HG03575 (cell line): ENCODE results near the gene PLEKHF1.
"Not testable (repeated sequence)": the region's sequence is repeated elsewhere in the genome, so short reads cannot be mapped to it uniquely, and the experiment has no call there.

Source experiments
- ATAC-seq: cut with Tn5 transposase; IDR thresholded peaks from one replicate; pipeline ENCODE4 v1.9.1; 2021; ENCODE audit not compliant: unreplicated experiment, insufficient number of reproducible peaks, low FRiP score; ENCODE audit errors: extremely low read depth

The PLEKHF1 gene

DNA sequence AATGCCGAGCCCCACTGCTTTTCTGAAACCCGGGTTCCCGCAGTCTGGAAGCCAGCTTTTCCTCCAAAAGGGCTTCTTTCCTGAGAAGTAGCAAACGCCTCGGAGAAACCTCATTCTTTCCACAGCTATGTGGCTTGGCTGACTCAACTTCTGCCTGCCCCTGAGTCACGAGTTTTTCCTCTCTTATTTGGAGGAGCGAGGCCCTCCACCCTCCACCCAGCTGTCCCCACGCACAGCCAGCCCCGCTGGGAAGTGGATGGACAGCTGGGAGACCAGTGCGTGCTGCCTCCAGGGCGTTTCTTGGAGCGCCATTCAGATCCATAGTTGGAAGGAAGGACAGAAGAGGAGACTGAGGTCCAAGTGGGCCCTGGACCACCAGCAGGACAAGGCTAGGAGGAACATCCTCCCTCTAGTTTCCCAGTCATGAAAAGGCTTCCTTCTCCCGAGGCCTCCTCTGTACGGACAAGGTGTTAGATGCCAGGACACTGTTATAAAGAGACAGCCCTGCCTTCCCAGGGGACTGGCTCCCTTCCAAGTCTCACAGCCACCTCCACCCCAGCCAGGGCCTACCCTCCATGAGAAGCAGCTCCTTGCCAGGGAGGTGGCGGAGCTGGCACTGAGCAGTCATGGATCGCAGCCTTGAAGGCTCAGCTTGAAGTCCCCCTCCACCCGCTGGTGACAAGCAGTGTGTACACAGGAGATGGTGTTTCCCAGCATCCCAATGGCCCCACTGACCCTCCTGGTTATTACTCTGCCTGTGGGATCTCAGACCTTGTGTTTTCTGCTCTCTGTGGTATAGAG lies 2.5 kb upstream of the PLEKHF1 start:
- ATAC-seq = no peak

DNA sequence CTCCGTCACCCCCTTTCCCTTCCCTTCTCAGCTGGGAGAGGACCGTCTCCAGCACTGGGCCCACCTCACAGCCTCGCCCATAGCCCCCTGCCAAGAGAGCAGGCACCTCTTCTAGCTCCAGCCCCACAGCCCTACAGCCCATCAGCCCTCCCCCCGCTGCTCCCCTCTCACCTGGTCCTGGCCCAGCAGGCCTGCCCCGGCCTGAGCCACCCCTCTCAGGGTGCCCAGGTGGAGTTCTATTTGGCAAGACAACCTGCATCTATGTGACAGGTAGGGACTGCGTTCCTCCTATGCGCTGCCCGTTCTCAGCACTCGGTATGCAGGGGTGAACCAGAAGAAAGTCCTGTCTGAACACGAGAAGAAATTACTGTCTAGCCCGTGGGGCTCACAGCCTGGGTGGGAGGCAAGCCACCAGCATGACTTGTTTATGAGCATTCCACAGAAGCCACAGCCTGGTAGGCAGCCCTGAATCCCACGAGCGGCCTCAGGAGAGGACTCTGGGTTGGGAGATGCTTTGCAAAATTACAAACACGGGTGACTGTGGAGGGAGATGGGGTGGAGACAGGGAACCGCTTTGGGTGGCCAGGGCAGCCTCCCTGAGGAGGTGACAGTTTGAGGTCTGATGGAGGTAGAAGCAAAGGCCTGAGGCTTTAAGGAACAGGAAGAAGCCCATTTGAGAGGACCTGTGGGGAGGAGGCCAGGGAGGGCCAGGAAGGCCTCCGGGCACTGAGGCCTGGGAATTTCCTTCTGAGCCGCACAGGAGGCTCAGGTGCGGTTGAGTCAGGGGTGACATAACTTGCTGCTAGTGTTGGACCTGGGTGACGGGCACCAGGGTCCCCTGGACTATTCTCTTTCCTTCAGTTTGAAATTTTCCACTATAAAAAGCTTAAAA lies 1.2 kb upstream of the PLEKHF1 start:
- no peak for ATAC-seq

DNA sequence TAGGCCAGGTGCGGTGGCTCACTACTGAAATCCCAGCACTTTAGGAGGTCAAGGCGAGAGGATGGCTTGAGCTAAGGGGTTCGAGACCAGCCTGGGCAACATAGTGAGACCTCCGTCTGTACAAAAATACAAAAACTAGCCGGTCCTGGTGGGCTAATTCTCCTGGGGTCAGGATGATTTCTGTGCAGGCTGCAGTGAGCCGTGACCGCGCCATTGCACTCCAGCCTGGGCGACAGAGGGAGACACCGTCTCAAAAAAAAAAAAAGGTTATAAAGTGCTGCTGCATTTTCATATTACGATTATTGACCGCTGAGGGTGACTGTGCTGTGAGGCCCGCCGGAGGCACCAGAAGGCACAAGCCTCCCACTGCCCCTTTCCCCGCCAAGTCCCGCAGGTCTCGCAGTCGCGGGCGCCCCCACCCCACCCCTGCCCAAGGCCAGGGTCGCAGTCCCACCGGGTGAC lies 477 bp upstream of the PLEKHF1 start:
- peak; percentile 12 for ATAC-seq

DNA sequence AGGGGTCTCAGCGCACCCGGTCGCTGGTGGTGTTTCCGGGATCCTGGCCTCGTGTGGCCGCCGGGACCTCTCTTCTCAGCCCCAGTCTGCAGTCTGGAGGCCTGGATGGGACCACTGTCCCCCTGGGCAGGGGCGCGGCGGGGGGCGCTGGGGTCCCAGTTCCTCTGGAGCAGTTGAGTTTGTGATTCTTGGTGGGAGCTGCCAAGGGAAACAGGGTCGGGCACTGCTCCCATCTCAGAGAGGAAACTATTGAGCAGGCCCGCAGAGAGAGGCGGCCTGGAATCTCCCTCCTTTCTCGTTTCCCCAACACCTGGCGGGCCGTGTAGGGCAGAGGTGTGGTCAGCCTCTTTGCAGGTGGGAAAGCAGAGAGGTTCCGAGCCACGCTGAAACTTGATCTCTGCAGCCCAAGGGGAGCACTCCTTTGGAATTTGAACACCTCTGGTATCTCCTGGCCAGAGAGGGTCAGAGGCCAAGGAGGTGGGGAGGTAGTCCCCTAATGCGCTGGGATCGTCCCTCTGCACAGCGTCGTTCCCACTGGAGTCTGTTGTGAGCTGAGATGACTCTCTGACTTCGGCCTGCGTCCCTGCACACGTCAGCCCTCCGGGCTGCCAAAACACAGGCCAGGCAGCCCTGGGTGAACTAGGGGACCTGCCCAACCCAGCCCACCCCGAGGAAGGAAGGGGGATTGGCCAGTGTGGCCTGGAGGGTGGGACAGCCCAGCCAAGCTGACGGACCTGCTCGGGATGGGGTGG lies 741 bp downstream of the PLEKHF1 start:
- ATAC-seq = no peak

DNA sequence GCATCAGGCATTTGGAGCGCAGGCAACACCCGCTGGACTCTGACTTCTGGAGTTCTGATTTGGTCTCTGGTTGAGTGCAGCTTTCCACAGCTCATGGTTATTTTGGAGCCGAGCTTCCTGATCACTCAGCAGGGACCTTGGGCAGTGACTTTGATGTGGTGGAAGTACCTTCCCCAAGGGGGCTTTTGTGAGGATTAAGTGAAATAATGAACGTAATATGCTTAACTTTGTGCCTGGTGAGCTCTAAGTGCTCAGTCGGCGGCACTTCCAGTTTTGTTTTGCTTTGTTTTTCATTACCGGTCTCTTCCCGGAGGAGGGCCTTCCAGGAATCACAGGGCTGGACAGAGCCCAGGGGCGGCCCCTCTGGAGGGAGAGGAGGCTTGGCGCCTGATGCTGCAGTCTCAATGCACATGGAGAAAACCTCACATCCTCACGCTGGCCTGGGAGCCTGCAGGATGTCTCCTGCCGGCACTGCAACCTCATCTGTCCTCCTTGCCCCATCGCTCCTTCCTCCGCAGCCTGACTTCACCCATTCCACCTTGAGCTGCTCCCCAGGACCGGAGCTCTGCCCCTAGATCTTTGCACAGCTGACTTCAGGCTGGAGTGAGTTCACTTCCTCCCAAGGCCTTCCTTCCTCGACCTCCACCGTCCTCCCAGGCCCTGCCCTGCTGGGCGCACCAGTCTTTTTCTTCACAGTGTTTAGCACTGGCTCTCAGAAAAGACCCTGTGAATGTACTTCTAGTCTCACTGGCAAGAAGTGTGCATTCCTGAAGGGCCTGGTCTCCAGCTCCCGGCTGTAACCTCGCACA lies 1.5 kb downstream of the PLEKHF1 start:
- no peak for ATAC-seq

DNA sequence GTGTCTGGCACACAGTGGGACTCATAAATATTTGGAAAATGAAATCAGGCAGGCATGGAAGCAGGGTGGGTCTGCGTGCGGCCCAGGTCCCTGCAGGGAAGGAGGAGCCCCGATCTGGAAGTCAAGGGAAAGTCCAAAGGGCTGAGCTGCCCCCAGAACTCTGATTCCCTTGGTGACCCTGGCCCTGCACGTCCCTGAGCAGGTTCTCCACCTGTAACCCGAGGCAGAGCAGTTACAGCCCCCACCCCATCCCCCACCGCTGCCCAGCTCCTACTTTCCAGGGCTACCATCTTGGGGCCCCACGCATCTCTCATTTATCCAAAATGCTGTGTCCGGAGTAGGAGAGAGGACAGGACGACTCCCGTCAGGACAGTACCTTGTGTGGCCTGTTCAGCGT lies 2.1 kb downstream of the PLEKHF1 start:
- no peak for ATAC-seq

DNA sequence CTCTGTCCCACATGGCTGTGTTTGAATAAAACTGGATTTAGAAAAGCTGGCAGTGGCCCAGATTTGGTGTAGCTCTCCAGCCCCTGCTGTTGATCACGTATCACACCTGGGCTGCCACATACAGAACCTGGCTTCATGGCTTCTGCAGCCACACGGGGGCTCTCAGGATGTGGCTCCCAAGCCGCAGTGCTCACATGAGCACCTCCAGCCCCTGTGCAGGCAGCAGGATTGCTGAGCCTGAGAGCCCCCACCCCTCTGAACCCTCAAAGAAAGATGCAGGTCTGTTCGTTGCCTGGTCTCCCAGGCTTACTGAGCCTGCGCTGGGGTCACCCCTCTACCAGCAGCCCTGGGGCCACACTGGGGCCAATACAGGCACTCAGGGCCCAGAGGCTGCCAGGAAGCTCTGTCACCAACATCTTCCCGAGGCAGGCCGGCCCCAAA lies 2.7 kb downstream of the PLEKHF1 start:
- no peak for ATAC-seq

DNA sequence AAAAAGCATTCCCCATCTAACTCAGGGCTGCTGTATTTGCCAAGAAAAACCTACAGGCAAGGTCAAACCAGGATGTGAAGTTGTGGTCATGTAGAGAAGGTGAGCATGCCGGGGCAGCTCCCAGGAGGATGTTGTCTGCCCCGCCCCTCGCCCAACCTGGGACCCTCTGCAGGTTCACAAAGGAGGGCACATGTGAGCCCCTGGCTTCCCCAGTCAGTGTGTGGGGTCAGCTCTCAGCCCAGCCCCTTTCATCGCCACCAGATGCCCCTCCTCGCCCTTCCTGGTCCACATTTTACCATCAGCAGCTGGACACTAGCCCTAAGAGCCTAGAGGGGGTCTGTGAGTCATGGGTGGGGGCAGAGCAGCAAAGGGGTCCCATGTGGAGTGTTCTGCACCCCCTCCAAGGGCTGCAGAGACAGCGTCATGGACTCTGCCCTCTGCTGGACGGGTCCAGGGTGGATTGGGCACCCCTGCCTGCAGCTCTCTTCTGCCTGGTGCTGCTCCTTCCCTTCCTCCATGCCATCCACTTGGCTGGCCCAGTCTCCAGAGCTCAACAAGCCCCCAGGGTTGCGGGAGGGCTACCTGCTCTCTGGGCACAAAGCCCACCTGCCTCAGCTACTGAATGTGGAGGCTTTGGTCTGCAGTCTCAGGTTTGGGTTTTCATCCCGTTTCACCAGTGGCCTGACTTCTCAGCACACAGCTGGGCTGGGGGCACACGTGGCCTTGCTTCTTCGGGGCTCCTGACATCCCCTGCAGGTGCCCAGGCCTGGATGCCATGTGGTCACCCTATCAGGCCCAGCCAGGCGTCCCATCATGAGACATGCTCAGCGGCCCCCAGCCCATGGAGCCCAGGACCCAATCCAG lies 3.7 kb downstream of the PLEKHF1 start:
- no peak for ATAC-seq

DNA sequence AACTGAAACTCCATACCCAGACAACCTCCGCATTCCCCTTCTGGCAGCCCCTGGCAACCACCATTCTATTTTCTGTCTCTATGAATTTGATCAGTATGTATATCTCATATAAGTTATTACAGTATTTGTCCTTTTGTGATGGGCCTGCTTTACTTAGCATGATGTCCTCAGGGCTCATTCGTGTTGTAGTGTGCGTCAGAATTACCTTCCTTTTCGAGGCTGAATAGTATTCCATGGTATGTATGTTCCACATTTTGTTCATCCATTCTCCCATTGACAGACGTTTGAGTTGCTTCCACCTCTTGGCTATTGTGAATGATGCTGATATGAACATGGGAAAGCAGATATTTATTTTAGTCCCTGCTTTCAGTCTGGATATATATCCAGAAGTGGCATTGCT lies 5.0 kb downstream of the PLEKHF1 start:
- no peak for ATAC-seq

DNA sequence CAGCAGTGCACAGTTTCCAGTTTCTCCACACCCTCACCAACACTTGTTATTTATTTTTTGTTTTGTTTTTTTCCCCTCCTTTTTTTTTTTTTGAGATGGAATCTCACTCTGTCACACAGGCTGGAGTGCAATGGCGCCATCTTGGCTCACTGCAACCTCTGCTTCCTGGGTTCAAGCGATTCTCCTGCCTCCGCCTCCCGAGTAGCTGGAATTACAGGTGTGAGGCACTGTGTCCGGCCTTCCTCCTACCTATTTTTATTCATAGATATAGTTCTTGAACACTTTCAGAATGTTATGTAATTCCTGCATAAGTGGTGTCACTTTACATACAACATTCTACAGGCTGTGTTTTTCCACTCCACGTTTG lies 5.7 kb downstream of the PLEKHF1 start:
- not testable (repeated sequence) for ATAC-seq

DNA sequence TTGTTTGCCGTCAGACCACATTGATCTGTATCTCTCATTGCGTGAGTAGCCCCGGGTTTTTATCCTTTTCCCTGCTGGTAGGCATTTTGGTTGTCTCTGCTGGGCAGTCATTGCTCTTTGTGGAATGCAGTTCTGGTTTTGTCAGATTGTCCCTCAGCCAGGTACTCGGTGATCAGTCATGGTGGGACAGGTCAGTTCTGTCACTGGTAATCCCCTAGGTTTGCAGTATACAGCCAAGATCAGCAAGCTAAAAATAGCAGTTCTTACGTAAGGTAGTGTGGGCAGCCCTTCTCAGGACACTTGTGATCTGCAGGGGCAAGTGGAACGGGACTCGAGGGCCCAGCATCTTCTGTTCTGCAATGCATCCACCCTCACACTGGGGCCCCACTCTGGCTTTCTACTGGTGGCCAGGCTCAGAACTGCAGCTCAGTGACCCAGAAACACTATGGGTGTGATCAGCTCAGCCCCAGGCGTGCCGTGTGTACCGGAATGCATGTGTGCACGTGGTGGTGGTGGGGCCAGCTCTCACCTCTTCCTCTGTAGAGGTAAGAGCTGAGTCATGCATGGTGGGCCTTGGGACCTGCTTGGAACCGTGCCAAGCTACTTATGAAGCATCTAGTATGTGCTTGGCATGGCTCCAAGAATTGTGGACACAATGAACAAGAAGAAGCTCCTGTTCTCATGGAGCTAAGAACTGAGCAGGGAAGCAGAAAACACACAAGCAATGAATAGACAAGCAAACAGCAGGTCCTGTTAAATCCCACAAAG lies 6.3 kb downstream of the PLEKHF1 start:
- ATAC-seq = peak; percentile 43

DNA sequence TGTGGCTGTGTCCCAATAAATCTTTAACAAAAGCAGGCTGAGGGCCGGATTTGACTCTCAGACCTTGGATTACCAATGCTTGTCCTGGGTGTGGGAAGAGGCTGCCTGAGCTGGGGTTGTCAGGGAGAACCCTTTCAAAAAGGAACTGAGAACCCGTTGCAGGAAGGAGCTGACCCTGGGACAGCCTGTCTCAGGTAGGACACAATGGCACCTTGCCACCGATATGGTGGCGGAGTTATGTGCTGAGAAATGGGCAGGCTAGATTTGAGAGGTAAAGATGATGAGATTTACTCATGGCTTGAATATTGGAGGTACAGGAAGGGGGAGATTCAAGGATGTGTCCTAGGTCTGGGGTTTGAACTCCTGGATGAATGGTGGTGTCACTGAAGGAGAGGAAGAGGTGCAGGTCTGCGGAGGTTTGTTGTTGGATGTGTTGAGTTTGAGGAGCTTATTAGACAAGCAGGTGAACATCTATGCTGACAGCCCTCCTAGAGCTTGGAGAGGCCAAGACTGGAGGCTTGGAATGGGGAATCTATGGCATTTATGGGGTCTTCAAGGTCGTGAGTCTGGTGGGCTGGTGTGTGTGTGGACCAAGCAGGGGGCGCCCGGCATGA lies 7.2 kb downstream of the PLEKHF1 start:
- no peak for ATAC-seq

DNA sequence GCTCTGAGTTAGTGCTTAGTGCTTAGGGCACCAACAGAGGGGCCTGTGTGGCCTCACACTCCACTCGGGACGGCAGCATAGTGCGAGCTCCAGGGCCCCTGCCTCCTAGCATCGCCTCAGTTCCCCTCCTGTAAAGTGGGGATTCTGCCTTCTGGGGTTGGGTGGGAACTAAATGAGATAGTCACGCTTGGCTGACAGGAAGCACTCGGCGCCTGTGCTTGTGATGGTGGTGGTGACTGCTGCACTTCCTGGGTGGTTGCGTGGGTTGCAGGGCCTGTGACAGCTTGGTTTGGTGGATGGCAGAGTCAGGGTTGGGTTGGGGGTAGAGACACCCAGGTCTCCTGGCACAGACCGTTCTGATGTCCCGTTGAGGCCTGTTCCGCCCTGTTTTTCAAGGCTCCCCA lies 7.7 kb downstream of the PLEKHF1 start:
- no peak for ATAC-seq

DNA sequence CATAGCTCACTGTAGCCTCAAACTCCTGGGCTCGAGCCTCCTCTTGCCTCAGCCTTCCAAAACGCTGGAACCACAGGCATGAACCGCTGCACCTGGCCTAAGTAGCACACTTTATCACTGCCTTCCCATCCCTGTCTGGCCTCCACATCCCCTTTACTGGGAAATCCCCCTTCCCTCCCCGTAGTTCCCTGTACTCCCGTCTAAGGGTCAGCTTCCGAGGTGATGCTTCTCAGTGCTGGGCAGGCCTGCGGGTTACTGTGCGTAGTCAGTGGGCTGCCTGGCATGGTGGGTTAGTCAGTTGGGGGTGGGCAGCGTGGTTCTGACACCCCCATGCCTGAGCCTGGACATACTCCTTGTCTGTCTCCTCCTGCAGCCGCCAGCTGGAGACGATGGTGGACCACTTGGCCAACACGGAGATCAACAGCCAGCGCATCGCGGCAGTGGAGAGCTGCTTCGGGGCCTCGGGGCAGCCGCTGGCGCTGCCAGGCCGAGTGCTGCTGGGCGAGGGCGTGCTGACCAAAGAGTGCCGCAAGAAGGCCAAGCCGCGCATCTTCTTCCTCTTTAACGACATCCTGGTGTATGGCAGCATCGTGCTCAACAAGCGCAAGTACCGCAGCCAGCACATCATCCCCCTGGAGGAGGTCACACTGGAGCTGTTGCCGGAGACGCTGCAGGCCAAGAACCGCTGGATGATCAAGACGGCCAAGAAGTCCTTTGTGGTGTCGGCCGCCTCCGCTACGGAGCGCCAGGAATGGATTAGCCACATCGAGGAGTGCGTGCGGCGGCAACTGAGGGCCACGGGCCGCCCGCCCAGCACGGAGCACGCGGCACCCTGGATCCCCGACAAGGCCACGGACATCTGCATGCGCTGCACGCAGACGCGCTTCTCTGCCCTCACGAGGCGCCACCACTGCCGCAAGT lies 8.4 kb downstream of the PLEKHF1 start:
- no peak for ATAC-seq

DNA sequence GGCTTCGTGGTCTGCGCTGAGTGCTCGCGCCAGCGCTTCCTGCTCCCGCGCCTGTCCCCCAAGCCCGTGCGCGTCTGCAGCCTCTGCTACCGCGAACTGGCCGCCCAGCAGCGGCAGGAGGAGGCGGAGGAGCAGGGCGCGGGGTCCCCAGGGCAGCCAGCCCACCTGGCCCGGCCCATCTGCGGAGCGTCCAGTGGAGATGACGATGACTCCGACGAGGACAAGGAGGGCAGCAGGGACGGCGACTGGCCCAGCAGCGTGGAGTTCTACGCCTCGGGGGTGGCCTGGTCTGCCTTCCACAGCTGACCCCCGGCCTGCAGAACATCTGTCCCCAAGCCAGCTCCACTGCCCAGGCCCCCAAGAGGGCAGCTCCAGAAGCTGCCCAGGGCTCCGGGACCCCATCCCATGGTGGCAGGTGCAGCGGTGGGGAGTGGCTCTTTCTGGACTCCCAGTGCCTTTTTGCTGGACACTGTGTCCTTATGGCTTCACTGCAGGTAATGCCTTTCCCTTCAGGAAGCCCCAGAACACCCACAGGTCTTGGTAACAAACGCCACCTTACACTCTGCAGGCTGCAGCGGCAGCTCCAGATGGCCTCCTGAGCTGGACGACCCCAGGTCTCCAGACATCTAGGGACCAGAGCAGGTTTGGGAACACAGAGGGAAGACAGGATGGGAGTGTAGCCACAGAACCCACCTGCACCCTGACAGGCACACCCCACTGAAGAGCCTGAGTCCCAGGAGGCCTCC lies 9.3 kb downstream of the PLEKHF1 start:
- no peak for ATAC-seq
